Testis (tissue), 3 donors: ENCODE data around the gene GNA12. TPM values are rescaled to one million over a fixed set of nuclear protein-coding genes. Genes with fewer than 3 reads are reported as not detected.

Experiments
- DNase-seq: peaks from one replicate; pipeline ENCODE4 v3.0.0-alpha.2; 2019
- H3K27ac ChIP-seq, 2 donors: fragments of 200-600 bp; sonication (generic); one replicate each; pipeline ENCODE4 v1.5.1; 2019
- H3K27me3 ChIP-seq: fragments of 200-600 bp; sonication (generic); one replicate; pipeline ENCODE4 v1.5.1; 2019
- H3K36me3 ChIP-seq: fragments of 200-600 bp; sonication (generic); one replicate; pipeline ENCODE4 v1.5.1; 2017; ENCODE audit warnings: low read depth; ENCODE audit errors: missing control alignments
- H3K4me1 ChIP-seq: fragments of 200-600 bp; sonication (generic); one replicate; pipeline ENCODE4 v1.5.1; 2019
- H3K4me3 ChIP-seq, 2 donors: fragments of 200-600 bp; sonication (generic); one replicate each; pipeline ENCODE4 v1.5.1; 2017 to 2019
- H3K9me3 ChIP-seq: fragments of 200-600 bp; sonication (generic); one replicate; pipeline ENCODE4 v1.5.1; 2017
- CTCF ChIP-seq, 3 experiments: fragments of 450-650 bp in 2 of 3; fragments of 200-600 bp in 1 of 3; sonication (generic) in 1 of 3; IDR thresholded peaks; one replicate each; pipeline ENCODE4 v1.5.1; 2016 to 2019; ENCODE audit warnings: antibody characterized with exemption in 3 of 3, mild to moderate bottlenecking in 2 of 3, moderate library complexity in 1 of 3
- POLR2A ChIP-seq: fragments of 450-650 bp; IDR thresholded peaks from one replicate; pipeline ENCODE4 v1.6.1; 2017; ENCODE audit warnings: antibody characterized with exemption, mild to moderate bottlenecking, moderate library complexity
- WGBS, 2 donors: methylation state at CpG; one replicate each; pipeline ENCODE4 v1.1.5; 2018; 5-methylcytosine and 5-hydroxymethylcytosine counted together
- intact Hi-C: fragments of 100-400 bp; cut with DNase I; formaldehyde crosslinking; loops from one replicate; pipeline ENCODE4 v1.15.1; 2023; ENCODE audit warnings: low total_unique reads
- polyA plus RNA-seq: library from polyadenylated mRNA; stranded (reverse); fragments of 350-450 nt; fragmentation: Illumina TruSeq; extraction: RNeasy Lipid Tissue Mini Kit (QIAGEN cat#74804); gene quantifications from one replicate; pipeline ENCODE4 v1.2.3, GENCODE V29; 2014; ENCODE audit warnings: low read depth, low replicate concordance; ENCODE audit not compliant: insufficient read depth
- total RNA-seq, 2 donors: library from RNA; depleted of rRNA; stranded (reverse); fragments of >200 nt; gene quantifications; one replicate each; pipeline ENCODE4 v1.2.3, GENCODE V29; 2016

The GNA12 gene
- total and polyA plus RNA-seq, 3 donors from 2014 or later = 50.0 to 69.6 (median 53.2) TPM

- H3K27me3 ChIP-seq = no peaks in the 10 kb centered on the region
- no peaks in the 10 kb centered on the region for H3K9me3 ChIP-seq
- no peak overlapping the region for H3K27ac ChIP-seq
- no peak for TF ChIP-seq POLR2A
- TF ChIP-seq CTCF (IDR thresholded peaks at IDR 0.05) = no peak
- no peak overlapping the region for H3K4me3 ChIP-seq
- H3K36me3 ChIP-seq = no peaks in the 10 kb centered on the region
- 90 to 94% methylated on average over 8 of the region's 8 CpGs for WGBS, 2 donors
- DNase-seq = no peak
- peaks cover 30% of the 10 kb centered on the region for H3K4me1 ChIP-seq
- intact Hi-C loops = loop anchor here (5.0 kb wide), 1 partner anchor 52 kb away; no protein-coding TSS in a partner anchor
Measured at GRCh38 chr7:2809903-2810625, 34.0 kb downstream of the GNA12 start.

GRCh38 chr7:2808891-2809665 lies 35.0 kb downstream of the GNA12 start:
- H3K27ac ChIP-seq = no peak overlapping the region
- H3K4me3 ChIP-seq = no peak overlapping the region
- DNase-seq = no peak
- H3K4me1 ChIP-seq = peaks cover 33% of the 10 kb centered on the region
- no peaks in the 10 kb centered on the region for H3K36me3 ChIP-seq
- intact Hi-C loops = loop anchor here (5.0 kb wide), 1 partner anchor 53 kb away; no protein-coding TSS in a partner anchor
- no peaks in the 10 kb centered on the region for H3K27me3 ChIP-seq
- 88 to 95% methylated on average over 15 of the region's 15 CpGs for WGBS, 2 donors
- TF ChIP-seq POLR2A (no peak), CTCF (IDR thresholded peaks at IDR 0.05) (no peak)
- H3K9me3 ChIP-seq = no peaks in the 10 kb centered on the region

GRCh38 chr7:2807845-2808772 lies 36.0 kb downstream of the GNA12 start:
- Histone ChIP-seq H3K27me3 (no peaks in the 10 kb centered on the region), H3K9me3 (no peaks in the 10 kb centered on the region), H3K36me3 (no peaks in the 10 kb centered on the region), H3K4me3 (no peak overlapping the region), H3K27ac (no peak overlapping the region), H3K4me1 (peaks cover 43% of the 10 kb centered on the region)
- 68 to 80% methylated on average over 16 to 21 of the region's 21 CpGs for WGBS, 2 donors
- intact Hi-C loops = loop anchor here (5.0 kb wide), 1 partner anchor 54 kb away; no protein-coding TSS in a partner anchor
- no peak for TF ChIP-seq POLR2A
- TF ChIP-seq CTCF (IDR thresholded peaks at IDR 0.05) = no peak
- DNase-seq = no peak

- H3K36me3 ChIP-seq = no peaks in the 10 kb centered on the region
- intact Hi-C loops = loop anchor here (5.0 kb wide), 1 partner anchor 55 kb away; no protein-coding TSS in a partner anchor
- no peak for DNase-seq
- peak overlapping the region in 1 of 2 donors; percentile 12 for H3K27ac ChIP-seq
- 57 to 63% methylated on average over 5 of the region's 5 CpGs for WGBS, 2 donors
- H3K4me3 ChIP-seq = no peak overlapping the region
- H3K27me3 ChIP-seq = no peaks in the 10 kb centered on the region
- TF ChIP-seq POLR2A (no peak), CTCF (IDR thresholded peaks at IDR 0.05) (no peak)
- no peaks in the 10 kb centered on the region for H3K9me3 ChIP-seq
- H3K4me1 ChIP-seq = peaks cover 43% of the 10 kb centered on the region
Measured at GRCh38 chr7:2807460-2807844, 36.7 kb downstream of the GNA12 start.
